IMR-90 (cell line): ENCODE results near the gene FAM193B. TPM values are rescaled to one million over a fixed set of nuclear protein-coding genes. Genes with fewer than 3 reads are reported as not detected.

Source experiments
- ATAC-seq: fragments of 200-7000 bp; cut with Tn5 transposase; 2 replicates; pipeline ENCODE4 v1.9.1; 2020; ENCODE audit warnings: low read depth, mild to moderate bottlenecking, moderate library complexity
- BruUV-seq: library from RNA; stranded (reverse); fragments of 400-500 nt; replicated peaks from 2 replicates; lab custom pipeline; 2021; lab: Mats Ljungman, UMichigan
- CTCF ChIA-PET: fragments of 300-600 bp; formaldehyde crosslinking; extraction: SDS; loops from one replicate; lab custom pipeline; 2021; ENCODE audit warnings: antibody characterized with exemption; lab: Yijun Ruan, JAX
- POLR2A ChIA-PET: fragments of 300-600 bp; sonication (Branson Sonifier 250); formaldehyde crosslinking; loops from one replicate; lab custom pipeline; 2022; ENCODE audit warnings: antibody characterized with exemption; ENCODE audit not compliant: unreplicated experiment; lab: Charles Lee
- DNase-seq: peaks from one replicate; pipeline ENCODE4 v3.0.0; 2013
- H2AFZ ChIP-seq: replicated peaks from 2 replicates; pipeline ENCODE3; 2013; ENCODE audit warnings: low read length, mild to moderate bottlenecking; ENCODE audit not compliant: poor library complexity
- H2AK5ac ChIP-seq: 2 replicates; pipeline ENCODE4 v1.6.1; 2013; ENCODE audit warnings: low read depth, low read length, inconsistent platforms
- H2AK9ac ChIP-seq: replicated peaks from 2 replicates; pipeline ENCODE3; 2013; ENCODE audit warnings: mild to moderate bottlenecking, low read depth, low read length, moderate library complexity; ENCODE audit not compliant: poor library complexity
- H2BK120ac ChIP-seq: 2 replicates; pipeline ENCODE4 v1.6.1; 2013; ENCODE audit warnings: low read depth, low read length, inconsistent platforms
- H2BK15ac ChIP-seq: 3 replicates; pipeline ENCODE4 v1.6.1; 2013; ENCODE audit warnings: low read depth, low read length, inconsistent platforms
- H2BK20ac ChIP-seq: 2 replicates; pipeline ENCODE4 v1.6.1; 2013; ENCODE audit warnings: low read depth, mild to moderate bottlenecking, inconsistent platforms, low read length, moderate library complexity
- H2BK5ac ChIP-seq: 2 replicates; pipeline ENCODE4 v1.6.1; 2013; ENCODE audit warnings: mild to moderate bottlenecking, low read depth, low read length, inconsistent platforms; ENCODE audit not compliant: poor library complexity, severe bottlenecking
- H3K14ac ChIP-seq: replicated peaks from 2 replicates; pipeline ENCODE4 v1.6.1; 2013; ENCODE audit warnings: low read depth, low read length, inconsistent platforms
- H3K18ac ChIP-seq: 2 replicates; pipeline ENCODE4 v1.6.1; 2013; ENCODE audit warnings: low read depth, low read length, control low read depth
- H3K23ac ChIP-seq: 2 replicates; pipeline ENCODE4 v1.6.1; 2013; ENCODE audit warnings: low read depth, low read length, inconsistent platforms
- H3K27ac ChIP-seq: 2 replicates; pipeline ENCODE4 v1.5.1; 2013; ENCODE audit warnings: mild to moderate bottlenecking, control low read depth, low read length; ENCODE audit not compliant: insufficient read depth
- H3K27me3 ChIP-seq: 2 replicates; pipeline ENCODE4 v1.6.1; 2013; ENCODE audit warnings: low read length; ENCODE audit not compliant: control insufficient read depth, insufficient read depth
- H3K36me3 ChIP-seq: 2 replicates; pipeline ENCODE4 v1.6.1; 2013; ENCODE audit warnings: low read length, mixed read lengths; ENCODE audit not compliant: control insufficient read depth, insufficient read depth
- H3K4ac ChIP-seq: 2 replicates; pipeline ENCODE4 v1.6.1; 2013; ENCODE audit warnings: low read depth, low read length, inconsistent platforms
- H3K4me1 ChIP-seq: 2 replicates; pipeline ENCODE4 v1.6.1; 2013; ENCODE audit warnings: low read length, mixed read lengths; ENCODE audit not compliant: control insufficient read depth, insufficient read depth
- H3K4me2 ChIP-seq: 2 replicates; pipeline ENCODE4 v1.6.1; 2013; ENCODE audit warnings: low read depth, mild to moderate bottlenecking, control low read depth, low read length, moderate library complexity
- H3K4me3 ChIP-seq: 2 replicates; pipeline ENCODE4 v1.5.1; 2013; ENCODE audit warnings: low read depth, mild to moderate bottlenecking, control low read depth, low read length, moderate library complexity; ENCODE audit not compliant: insufficient read depth
- H3K56ac ChIP-seq: 2 replicates; pipeline ENCODE4 v1.6.1; 2013; ENCODE audit warnings: low read length, inconsistent platforms; ENCODE audit not compliant: insufficient read depth; ENCODE audit errors: extremely low read depth
- H3K79me1 ChIP-seq, 2 experiments: 2 replicates each; pipeline ENCODE4 v1.6.1; 2013; ENCODE audit warnings: low read length in 2 of 2, inconsistent platforms in 1 of 2, low read depth in 1 of 2
- H3K9ac ChIP-seq: 2 replicates; pipeline ENCODE4 v1.6.1; 2013; ENCODE audit warnings: low read depth, low read length, control low read depth
- H3K9me1 ChIP-seq: 2 replicates; pipeline ENCODE4 v1.6.1; 2013; ENCODE audit warnings: low read length, inconsistent platforms; ENCODE audit not compliant: insufficient read depth
- H3K9me3 ChIP-seq: 2 replicates; pipeline ENCODE4 v1.6.1; 2013; ENCODE audit warnings: low read length; ENCODE audit not compliant: control insufficient read depth, insufficient read depth
- H4K20me1 ChIP-seq: 2 replicates; pipeline ENCODE4 v1.6.1; 2013; ENCODE audit warnings: low read length, inconsistent platforms; ENCODE audit not compliant: insufficient read depth
- H4K5ac ChIP-seq: 2 replicates; pipeline ENCODE4 v1.6.1; 2013; ENCODE audit warnings: mild to moderate bottlenecking, low read depth, low read length, control low read depth
- H4K8ac ChIP-seq, 2 experiments: 2 replicates each; pipeline ENCODE4 v1.6.1; 2013; ENCODE audit warnings: low read depth in 2 of 2, low read length in 2 of 2, control low read depth in 1 of 2, inconsistent platforms in 1 of 2
- H4K91ac ChIP-seq: 2 replicates; pipeline ENCODE4 v1.6.1; 2013; ENCODE audit warnings: low read depth, low read length, inconsistent platforms; ENCODE audit not compliant: insufficient read depth
- CEBPB ChIP-seq: IDR thresholded peaks from 2 replicates; pipeline ENCODE4 v1.6.1; 2012; ENCODE audit warnings: low read depth, low read length, improper control_type of control experiment
- NFE2L2 ChIP-seq: fragments of 150-350 bp; IDR thresholded peaks from 2 replicates; pipeline ENCODE4 v1.6.1; 2016; ENCODE audit warnings: low read depth, mild to moderate bottlenecking, low read length
- POLR2A ChIP-seq: IDR thresholded peaks from 2 replicates; pipeline ENCODE4 v1.6.1; 2012; ENCODE audit warnings: mild to moderate bottlenecking, low read depth, low read length
- RCOR1 ChIP-seq: IDR thresholded peaks from 2 replicates; pipeline ENCODE4 v1.6.1; 2012; ENCODE audit warnings: mild to moderate bottlenecking, low read length, improper control_type of control experiment; ENCODE audit not compliant: insufficient replicate concordance
- RFX5 ChIP-seq: IDR thresholded peaks from 2 replicates; pipeline ENCODE4 v1.8.0; 2012; ENCODE audit warnings: low read depth, mild to moderate bottlenecking, low read length, moderate library complexity
- WGBS, 2 experiments: methylation state at CpG; one replicate each; pipeline versions ENCODE4 v1.1.5 to v1.1.7; 2013; ENCODE audit warnings: missing lambda C conversion rate in 2 of 2; ENCODE audit not compliant: insufficient read length in 1 of 2; ENCODE audit errors: extremely low coverage in 2 of 2; 5-methylcytosine and 5-hydroxymethylcytosine counted together
- dilution Hi-C: fragments of 300-500 bp; cut with HindIII; formaldehyde crosslinking; loops from one replicate; pipeline ENCODE4 v1.14.3; 2018; ENCODE audit warnings: low sequenced_read_pairs; ENCODE audit not compliant: unreplicated experiment
- in situ Hi-C: fragments of 300-500 bp; cut with MboI; formaldehyde crosslinking; loops from 3 replicates; pipeline ENCODE4 v1.14.3; 2019; ENCODE audit warnings: low sequenced_read_pairs, inconsistent platforms, mixed read lengths
- intact Hi-C: fragments of 100-400 bp; cut with micrococcal nuclease; formaldehyde crosslinking; loops from 2 replicates; pipeline ENCODE4 v1.10.0; 2022
- polyA plus RNA-seq, 3 experiments: library from polyadenylated mRNA; depleted of rRNA; stranded (reverse); fragments of >200 nt; gene quantifications; 2 replicates each; pipeline ENCODE4 v1.2.3, GENCODE V29; 2012; ENCODE audit warnings: low replicate concordance in 1 of 3
- total RNA-seq: library from RNA; depleted of rRNA; stranded (reverse); fragments of >200 nt; gene quantifications from 2 replicates; pipeline ENCODE4 v1.2.3, GENCODE V29; 2012
- TF ChIP-seq, protein P1 (sequence below): fragments of 150-350 bp; IDR thresholded peaks from 2 replicates; pipeline ENCODE4 v1.6.1; 2017; ENCODE audit warnings: mild to moderate bottlenecking, antibody characterized with exemption, low read length, low read depth

Gene FAM193B
- total and polyA plus RNA-seq, 2 of the 4 experiments (the other 2 are of a cell fraction), result 9.5 to 52.2 TPM

DNA sequence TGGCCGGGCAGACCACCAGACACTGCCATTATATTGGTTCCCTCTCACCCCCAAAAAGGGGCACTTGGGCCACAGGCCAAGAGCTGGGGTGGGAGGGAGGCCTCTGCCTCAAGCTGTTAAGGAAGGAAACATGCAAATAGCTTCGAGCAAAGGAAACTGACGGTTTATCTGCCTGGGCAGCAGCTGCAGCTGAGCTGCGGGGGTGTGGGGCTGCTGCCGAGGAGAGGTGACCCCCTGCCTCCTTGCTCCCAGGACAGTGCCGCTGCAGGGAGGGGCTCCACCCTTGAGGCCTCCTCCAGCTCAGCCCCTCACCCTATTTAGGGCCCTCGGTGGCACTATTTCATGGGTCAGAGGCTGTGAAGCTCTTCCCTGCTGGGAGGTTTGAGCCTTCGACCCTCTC, 45.5 kb downstream of the FAM193B start:
- H3K56ac ChIP-seq, result no peak overlapping the region; the same call in 1 of the 2 replicates
- no peak overlapping the region for H2BK120ac ChIP-seq
- in situ Hi-C loops (no loop called here), dilution Hi-C loops (no loop called here), intact Hi-C loops (no loop called here)
- no peak overlapping the region for H3K4ac ChIP-seq
- H2BK15ac ChIP-seq, result no peak overlapping the region
- ATAC-seq (no peak), DNase-seq (no peak)
- H2AK5ac ChIP-seq, result no peak overlapping the region
- peaks cover 40% of the 10 kb centered on the region for H3K36me3 ChIP-seq
- H2BK20ac ChIP-seq, result no peak overlapping the region
- no peaks in the 10 kb centered on the region for H3K9me1 ChIP-seq
- no CpG with 5 or more reads among the region's 8 CpGs for WGBS, 2 experiments
- no TSS peak for BruUV-seq
- TF ChIP-seq RFX5, result no peak
- no peak for TF ChIP-seq NFE2L2
- no peak for TF ChIP-seq RCOR1
- TF ChIP-seq, protein P1, sequence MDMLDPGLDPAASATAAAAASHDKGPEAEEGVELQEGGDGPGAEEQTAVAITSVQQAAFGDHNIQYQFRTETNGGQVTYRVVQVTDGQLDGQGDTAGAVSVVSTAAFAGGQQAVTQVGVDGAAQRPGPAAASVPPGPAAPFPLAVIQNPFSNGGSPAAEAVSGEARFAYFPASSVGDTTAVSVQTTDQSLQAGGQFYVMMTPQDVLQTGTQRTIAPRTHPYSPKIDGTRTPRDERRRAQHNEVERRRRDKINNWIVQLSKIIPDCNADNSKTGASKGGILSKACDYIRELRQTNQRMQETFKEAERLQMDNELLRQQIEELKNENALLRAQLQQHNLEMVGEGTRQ, result no peak
- TF ChIP-seq CEBPB, result no peak
- TF ChIP-seq POLR2A, result no peak
- H3K79me1 ChIP-seq, result peaks cover under 1 to 8% of the 10 kb centered on the region in 2 experiments; a peak in 2 of 4 replicates
- H2AFZ ChIP-seq, result no peak overlapping the region
- no peak overlapping the region for H3K18ac ChIP-seq
- ChIA-PET CTCF (no interaction called here), POLR2A (interaction anchor here (0.5 kb wide), 1 partner anchor 37 kb away, joined by 3 read pairs; no protein-coding TSS in a partner anchor)
- no peak overlapping the region for H2BK5ac ChIP-seq
- no peak overlapping the region for H3K27ac ChIP-seq
- no peaks in the 10 kb centered on the region for H3K27me3 ChIP-seq
- no peaks in the 10 kb centered on the region for H3K9me3 ChIP-seq
- no peak overlapping the region for H3K4me2 ChIP-seq
- H3K14ac ChIP-seq, result no peak overlapping the region
- H3K9ac ChIP-seq, result no peak overlapping the region
- no peak overlapping the region for H3K23ac ChIP-seq
- no peak overlapping the region for H2AK9ac ChIP-seq
- no peaks in the 10 kb centered on the region; the same call in 1 of the 2 replicates for H4K20me1 ChIP-seq
- no peak overlapping the region for H4K8ac ChIP-seq
- no peak overlapping the region for H4K91ac ChIP-seq
- no peaks in the 10 kb centered on the region for H3K4me1 ChIP-seq
- H3K4me3 ChIP-seq, result no peak overlapping the region
- H4K5ac ChIP-seq, result no peak overlapping the region
